ENCODE measurements around the gene MCF2L.

MCF2L gene

GRCh38 chr13:112981451-112981850 is 12.4 kb downstream of the MCF2L start:
- DNase-seq: no peak

DNA sequence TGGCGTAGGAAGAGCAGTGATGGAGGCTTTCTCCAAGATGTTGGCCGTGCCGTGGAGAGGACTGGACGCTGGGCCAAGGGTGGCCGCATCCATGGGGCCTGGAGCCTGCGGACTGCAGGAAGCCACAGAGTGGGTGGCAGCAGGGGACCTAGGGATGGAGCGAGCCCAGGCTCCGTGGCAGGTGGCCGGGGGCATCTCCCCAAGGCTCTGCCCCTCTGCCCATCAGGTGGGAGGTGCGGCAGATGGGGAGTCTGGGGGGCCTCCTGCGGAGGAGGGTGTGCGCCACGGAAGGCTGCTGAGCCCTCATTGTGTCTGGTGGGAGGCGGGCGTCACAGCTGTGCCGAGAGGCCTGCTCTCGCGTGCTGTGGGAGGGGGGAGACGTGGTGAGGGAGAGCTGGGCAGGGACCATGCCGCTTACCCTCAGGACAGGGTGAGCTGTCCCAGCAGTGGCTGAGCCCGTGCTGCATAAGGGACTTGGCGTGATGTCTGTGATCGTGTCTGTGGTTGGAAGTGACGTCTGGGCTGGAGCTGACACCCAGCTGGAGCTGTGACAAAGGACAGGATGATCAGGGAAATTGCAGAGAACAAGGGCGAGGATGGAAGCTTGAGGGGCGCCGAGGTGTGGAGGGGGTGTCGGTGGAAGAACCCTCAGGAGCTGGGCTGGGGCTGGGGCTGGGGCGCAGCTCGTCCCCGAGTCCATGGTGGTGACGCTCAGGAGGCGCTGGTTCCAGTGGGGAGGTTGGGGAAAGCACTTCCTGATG is 13.4 kb downstream of the MCF2L start:
- no peak for DNase-seq

GRCh38 chr13:112983042-112983305 is 14.0 kb downstream of the MCF2L start:
- no peak for DNase-seq

GRCh38 chr13:112983428-112984196 is 14.6 kb downstream of the MCF2L start:
- no peak for DNase-seq

DNA sequence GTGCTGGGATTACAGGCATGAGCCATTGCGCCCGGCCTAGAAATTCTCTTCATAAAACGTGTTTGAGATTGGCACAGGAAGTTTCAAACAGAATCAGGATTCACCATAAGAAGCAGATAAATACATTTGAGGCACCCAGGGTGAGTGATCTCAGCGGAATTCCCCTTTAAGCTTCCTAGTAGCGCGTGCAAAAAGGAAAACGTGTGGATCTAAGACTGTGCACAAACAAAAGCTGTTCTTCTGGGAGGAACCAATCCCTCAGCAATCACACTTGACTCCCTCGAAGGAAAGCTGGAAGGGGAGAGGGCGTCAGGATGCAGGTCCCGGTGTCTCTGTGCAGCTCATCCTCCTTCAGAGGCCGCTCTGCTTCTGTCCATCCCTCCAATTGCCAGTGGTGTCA is 15.5 kb downstream of the MCF2L start:
- no peak for DNase-seq

DNA sequence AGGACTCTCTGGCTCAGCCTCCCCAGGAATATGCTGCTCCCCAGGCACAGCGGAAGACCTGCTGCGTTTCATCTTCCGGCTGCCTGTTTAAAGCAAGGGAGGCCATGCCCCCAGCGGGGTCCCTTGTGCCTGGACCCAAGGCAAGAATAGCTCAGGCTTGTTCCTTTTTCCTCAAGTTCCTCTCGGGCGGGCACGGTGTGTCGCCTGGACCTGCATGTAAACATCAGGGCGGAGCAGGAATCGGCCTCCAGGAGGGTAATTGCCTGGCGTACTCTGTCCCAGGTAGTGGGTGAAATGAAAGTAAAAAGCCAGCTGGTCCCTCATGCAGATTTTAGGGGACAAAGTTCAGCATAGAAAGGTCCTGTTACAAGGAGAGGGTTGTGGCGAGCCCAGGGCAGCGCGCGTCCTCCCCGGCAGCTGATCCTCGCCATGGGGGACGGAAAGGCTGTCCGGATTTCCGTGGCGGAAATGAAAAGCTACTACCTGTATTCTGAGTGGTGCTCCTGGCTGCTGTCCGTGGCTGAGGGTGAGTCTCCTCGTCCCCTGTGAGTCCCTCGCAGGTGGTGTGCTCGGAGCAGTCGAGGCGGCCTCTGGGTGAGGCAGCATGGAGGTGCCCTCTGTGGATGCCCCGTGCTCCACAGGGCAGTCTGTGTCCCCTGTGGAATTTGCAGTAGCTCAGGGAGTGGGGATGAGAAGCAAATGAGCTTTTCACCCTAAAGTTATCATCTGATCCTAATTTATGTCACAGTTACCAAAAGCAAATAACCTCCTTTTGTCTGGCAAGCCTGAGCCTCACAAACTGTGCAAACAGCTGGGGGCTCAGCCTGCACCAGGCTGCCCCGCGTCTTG is 16.2 kb downstream of the MCF2L start:
- DNase-seq: no peak

GRCh38 chr13:112985803-112986408 is 16.9 kb downstream of the MCF2L start:
- DNase-seq: no peak

- DNase-seq: no peak
These were observed 17.5 kb downstream of the MCF2L start for GRCh38 chr13:112986470-112986869.

- no peak for DNase-seq
These were observed 18.1 kb downstream of the MCF2L start for GRCh38 chr13:112986946-112987681.

DNA sequence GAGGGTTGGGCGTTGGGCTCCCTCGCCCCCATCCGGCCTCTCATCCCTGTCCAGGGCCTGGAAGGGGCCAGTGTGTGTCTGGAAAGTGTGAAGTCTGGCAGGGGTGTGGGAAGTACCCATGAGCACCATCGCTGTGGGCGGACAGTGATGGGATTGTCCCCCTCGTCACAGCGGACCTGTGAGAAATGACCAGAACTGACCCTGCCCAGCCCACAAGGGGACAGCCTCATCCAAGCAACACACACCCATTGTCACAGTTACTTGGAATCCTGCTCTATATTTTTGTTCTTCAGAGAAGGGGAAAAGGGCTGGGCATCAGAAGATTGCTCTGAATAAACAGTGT is 18.6 kb downstream of the MCF2L start:
- no peak for DNase-seq

DNA sequence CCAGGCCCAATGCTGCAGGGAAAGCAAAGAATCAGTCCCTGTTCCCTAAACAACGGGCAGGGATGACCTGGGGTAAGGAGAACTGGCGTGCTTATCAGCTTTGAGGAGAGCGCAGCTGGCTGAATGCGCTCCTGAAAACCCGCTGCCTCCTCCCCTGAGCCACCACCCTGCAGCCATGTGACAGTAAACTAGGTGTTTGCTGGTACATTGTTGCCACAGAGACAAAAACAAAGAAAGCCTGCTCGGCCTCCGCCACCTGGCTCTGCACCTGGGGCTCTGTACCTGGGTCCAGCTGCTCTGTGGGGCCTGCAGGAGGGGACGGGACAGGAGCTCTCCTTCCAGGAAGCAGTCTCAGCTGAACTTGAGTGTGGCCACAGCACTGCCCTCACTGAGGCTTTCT is 21.8 kb downstream of the MCF2L start:
- DNase-seq: peak; percentile 98

DNA sequence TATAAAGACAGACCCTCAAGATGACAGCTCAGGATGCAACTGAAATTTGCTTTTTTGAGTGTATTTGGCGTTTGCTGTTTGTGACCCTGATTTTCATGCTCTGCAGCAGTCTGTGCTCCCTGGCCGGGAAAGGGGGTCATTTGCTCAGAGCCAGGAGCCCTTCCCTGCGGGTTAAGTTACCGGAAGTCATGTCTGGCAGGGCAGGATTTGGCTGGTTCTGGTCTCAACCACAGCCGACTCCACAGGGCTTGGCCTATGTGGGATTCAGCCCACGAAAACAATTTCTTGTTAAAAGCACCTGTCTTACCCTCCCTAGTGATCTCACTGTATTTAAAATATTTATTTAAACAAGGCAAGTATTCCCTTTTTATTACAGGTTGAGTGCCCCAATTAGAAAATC is 22.6 kb downstream of the MCF2L start:
- DNase-seq: no peak

GRCh38 chr13:112992931-112993680 is 24.1 kb downstream of the MCF2L start:
- no peak for DNase-seq

DNA sequence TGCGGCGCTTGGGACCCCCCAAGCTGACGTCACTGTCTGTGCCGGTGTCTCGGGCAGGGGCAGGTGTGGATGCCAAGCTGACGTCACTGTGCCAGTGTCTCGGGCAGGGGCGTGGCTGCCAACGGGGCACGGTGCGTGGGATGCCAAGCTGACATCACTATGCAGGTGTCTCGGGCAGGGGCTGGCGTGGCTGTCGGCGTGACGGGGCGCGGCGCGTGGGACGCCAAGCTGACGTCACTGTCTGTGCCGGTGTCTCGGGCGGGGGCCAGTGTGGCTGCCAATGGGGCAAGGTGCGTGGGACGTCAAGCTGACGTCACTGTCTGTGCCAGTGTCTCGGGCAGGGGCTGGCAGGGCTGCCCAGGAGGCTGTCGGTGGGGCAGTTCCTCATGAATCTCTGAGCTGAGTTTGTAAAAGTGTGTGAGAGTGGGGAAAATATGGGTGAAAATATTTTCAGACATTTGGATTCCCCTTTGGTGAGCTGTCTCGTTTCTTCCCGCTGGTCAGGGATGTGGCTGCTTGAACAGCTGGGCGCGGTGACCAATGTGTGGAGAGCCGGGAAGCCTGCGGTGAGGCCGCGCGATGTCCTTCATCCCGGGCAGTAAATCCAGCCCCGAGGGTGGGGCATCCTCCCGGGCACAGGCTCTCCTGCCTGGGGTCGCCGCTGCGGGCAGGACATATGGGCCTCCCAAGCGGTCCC is 25.2 kb downstream of the MCF2L start:
- no peak for DNase-seq

GRCh38 chr13:112994781-112995355 is 25.9 kb downstream of the MCF2L start:
- no peak for DNase-seq

DNA sequence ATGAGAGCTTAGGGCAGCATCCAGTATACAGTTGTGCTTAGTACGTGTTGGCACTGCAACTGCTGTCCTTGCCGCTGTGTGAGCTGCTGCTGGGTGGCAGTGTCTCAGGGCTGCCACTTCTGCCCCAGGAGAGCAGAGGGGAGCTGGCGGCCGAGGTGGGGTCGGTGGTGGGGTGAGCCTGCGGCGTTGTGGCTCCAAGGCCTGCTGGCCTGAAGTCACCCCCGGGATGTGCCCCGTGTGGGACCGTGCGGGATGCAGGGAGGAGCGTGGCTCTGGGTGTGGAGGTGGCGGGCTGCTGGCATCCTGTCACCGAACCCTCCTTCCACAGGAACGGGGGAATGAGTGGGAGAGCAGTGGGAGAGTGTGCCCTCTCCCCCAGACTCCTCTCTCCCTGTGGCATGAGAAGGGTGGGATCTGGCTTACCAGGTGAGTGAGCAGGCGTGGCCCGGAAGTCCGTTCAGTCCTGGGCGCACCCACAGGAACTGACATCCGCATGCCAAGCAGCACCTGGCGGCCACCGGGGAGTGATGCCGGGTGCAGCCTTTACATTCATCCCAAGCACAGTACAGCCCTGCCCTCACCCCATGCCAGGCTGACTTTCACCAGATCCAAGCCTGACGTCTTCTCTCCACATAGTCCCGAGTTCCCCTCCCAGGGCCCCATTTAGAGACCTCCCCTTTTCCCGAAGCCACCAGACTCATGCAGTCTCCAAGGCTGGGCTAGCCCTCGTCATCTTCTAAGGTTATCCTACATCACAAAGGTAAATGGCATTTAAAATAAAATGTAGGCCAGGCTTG is 26.6 kb downstream of the MCF2L start:
- no peak for DNase-seq

- no peak for DNase-seq
These were observed 27.7 kb downstream of the MCF2L start for GRCh38 chr13:112996671-112997091.

DNA sequence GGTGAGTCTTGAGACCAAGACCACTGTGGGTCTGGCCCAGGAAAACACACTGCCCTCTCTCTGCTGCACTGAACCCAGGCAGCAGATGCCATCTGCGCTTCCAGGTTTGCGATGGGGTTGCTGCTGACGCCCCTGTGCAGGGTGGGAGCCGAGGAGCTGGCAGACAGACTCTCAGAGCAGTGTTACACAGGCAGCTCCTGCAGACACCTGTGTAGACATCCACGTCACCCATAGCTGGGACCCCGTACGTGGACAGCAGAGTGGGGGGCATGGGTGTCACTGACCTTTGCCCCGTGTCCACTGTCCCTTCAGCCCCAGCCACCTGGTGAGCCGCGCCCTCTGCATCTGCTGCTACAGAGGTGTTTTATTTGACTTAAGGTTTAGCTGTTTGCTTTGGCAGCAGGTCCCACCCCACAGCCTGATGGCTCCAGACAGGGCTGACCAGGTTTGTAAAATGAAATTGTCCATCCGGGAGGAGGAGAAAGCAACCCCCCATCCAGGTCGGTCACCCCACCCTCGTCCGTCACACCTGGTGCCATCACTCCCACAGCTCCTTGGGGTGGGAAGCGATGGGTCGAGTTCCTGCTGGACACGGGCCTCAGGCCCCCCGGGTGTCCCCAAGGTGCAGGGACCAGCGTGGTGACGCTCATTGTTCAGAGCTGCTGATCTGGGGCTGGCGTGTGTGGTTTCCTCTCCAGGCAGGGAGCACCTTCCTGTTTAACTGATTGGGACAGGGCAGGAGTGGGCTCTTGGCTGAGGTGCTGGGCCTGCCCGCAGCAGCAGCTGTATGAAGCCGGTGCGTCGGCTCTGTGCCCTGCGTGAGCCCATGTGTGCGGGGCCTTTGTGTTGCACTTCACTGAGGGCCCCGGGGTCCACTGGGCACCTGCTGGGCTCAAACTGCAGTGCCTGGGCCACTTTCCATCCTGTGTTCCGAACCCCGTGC is 28.4 kb downstream of the MCF2L start:
- DNase-seq: no peak

Data from NCI-H1105 treated with DMSO at 0.1 percent for 48 hours (cell line).